ENCODE measurements around the gene CA5A. TPM values are rescaled to one million over a fixed set of nuclear protein-coding genes. Genes with fewer than 3 reads are reported as not detected.

CA5A gene
- total RNA-seq, 1 experiment from 2014 or later, result not detected

- no peak for DNase-seq
- Mint-ChIP-seq H3K9me3 (ENCODE audit: low read depth, unreplicated experiment) (no peaks in the 10 kb centered on the region), H3K27me3 (ENCODE audit: unreplicated experiment) (no peaks in the 10 kb centered on the region), H3K27ac (ENCODE audit: unreplicated experiment) (no peak overlapping the region), H3K4me1 (ENCODE audit: low read depth, unreplicated experiment) (peaks cover 9% of the 10 kb centered on the region), H3K4me3 (ENCODE audit: low read depth, unreplicated experiment) (no peak overlapping the region), H3K36me3 (ENCODE audit: insufficient read depth, unreplicated experiment) (no peaks in the 10 kb centered on the region)
- intact Hi-C loops (cut with micrococcal nuclease; ENCODE audit: unreplicated experiment), result no loop called here
- no TSS peak for BruUV-seq (replicated peaks)
- CTCF ChIA-PET, result no interaction called here
- no peak for TF ChIP-seq CTCF (IDR thresholded peaks at IDR 0.05; ENCODE audit: unreplicated experiment)
Observed at GRCh38 chr16:87965417-87965816, 29.1 kb upstream of the CA5A start.

GRCh38 chr16:87964049-87964659, 27.8 kb upstream of the CA5A start:
- no peak for TF ChIP-seq CTCF (IDR thresholded peaks at IDR 0.05; ENCODE audit: unreplicated experiment)
- BruUV-seq (replicated peaks), result no TSS peak
- no peak overlapping the region for H3K4me3 Mint-ChIP-seq (ENCODE audit: low read depth, unreplicated experiment)
- no peaks in the 10 kb centered on the region for H3K27me3 Mint-ChIP-seq (ENCODE audit: unreplicated experiment)
- H3K36me3 Mint-ChIP-seq (ENCODE audit: insufficient read depth, unreplicated experiment), result no peaks in the 10 kb centered on the region
- H3K9me3 Mint-ChIP-seq (ENCODE audit: low read depth, unreplicated experiment), result no peaks in the 10 kb centered on the region
- H3K27ac Mint-ChIP-seq (ENCODE audit: unreplicated experiment), result no peak overlapping the region
- CTCF ChIA-PET, result no interaction called here
- no peak for DNase-seq
- intact Hi-C loops (cut with micrococcal nuclease; ENCODE audit: unreplicated experiment), result no loop called here
- H3K4me1 Mint-ChIP-seq (ENCODE audit: low read depth, unreplicated experiment), result peaks cover 9% of the 10 kb centered on the region

- Mint-ChIP-seq H3K4me1 (ENCODE audit: low read depth, unreplicated experiment) (peaks cover 9% of the 10 kb centered on the region), H3K27ac (ENCODE audit: unreplicated experiment) (no peak overlapping the region), H3K9me3 (ENCODE audit: low read depth, unreplicated experiment) (no peaks in the 10 kb centered on the region), H3K36me3 (ENCODE audit: insufficient read depth, unreplicated experiment) (no peaks in the 10 kb centered on the region), H3K4me3 (ENCODE audit: low read depth, unreplicated experiment) (no peak overlapping the region), H3K27me3 (ENCODE audit: unreplicated experiment) (no peaks in the 10 kb centered on the region)
- BruUV-seq (replicated peaks), result no TSS peak
- no peak for TF ChIP-seq CTCF (IDR thresholded peaks at IDR 0.05; ENCODE audit: unreplicated experiment)
- CTCF ChIA-PET, result no interaction called here
- intact Hi-C loops (cut with micrococcal nuclease; ENCODE audit: unreplicated experiment), result no loop called here
- no peak for DNase-seq
Observed at GRCh38 chr16:87963400-87963799, 27.1 kb upstream of the CA5A start.

- no peaks in the 10 kb centered on the region for H3K27me3 Mint-ChIP-seq (ENCODE audit: unreplicated experiment)
- peaks cover 8% of the 10 kb centered on the region for H3K4me1 Mint-ChIP-seq (ENCODE audit: low read depth, unreplicated experiment)
- CTCF ChIA-PET, result interaction anchor here (0.5 kb wide), 1 partner anchor 9 kb away, joined by 5 read pairs; no protein-coding TSS in a partner anchor
- BruUV-seq (replicated peaks), result no TSS peak
- no peak for DNase-seq
- H3K9me3 Mint-ChIP-seq (ENCODE audit: low read depth, unreplicated experiment), result no peaks in the 10 kb centered on the region
- H3K36me3 Mint-ChIP-seq (ENCODE audit: insufficient read depth, unreplicated experiment), result peaks cover 3% of the 10 kb centered on the region
- intact Hi-C loops (cut with micrococcal nuclease; ENCODE audit: unreplicated experiment), result no loop called here
- H3K27ac Mint-ChIP-seq (ENCODE audit: unreplicated experiment), result no peak overlapping the region
- no peak overlapping the region for H3K4me3 Mint-ChIP-seq (ENCODE audit: low read depth, unreplicated experiment)
- TF ChIP-seq CTCF (IDR thresholded peaks at IDR 0.05; ENCODE audit: unreplicated experiment), result no peak
Observed at GRCh38 chr16:87961623-87962022, 25.3 kb upstream of the CA5A start.
